Naive B cell (primary cell): ENCODE data around the gene CCL15. TPM values are rescaled to one million over a fixed set of nuclear protein-coding genes. Genes with fewer than 3 reads are reported as not detected.

Source experiments
- ATAC-seq, 2 donors: fragments of 150-1000 bp; cut with Tn5 transposase; 2 replicates each; pipeline ENCODE4 v1.10.0; 2021; ENCODE audit warnings: low read depth in 2 of 2, mild to moderate bottlenecking in 2 of 2, moderate library complexity in 2 of 2
- DNase-seq: peaks from one replicate; pipeline ENCODE4 v3.0.0; 2022
- H3K27ac Mint-ChIP-seq, 6 donors: one replicate each; pipeline ENCODE4 v1.8.0; 2020 to 2022; ENCODE audit warnings: mild to moderate bottlenecking in 6 of 6, mixed read lengths in 6 of 6, moderate library complexity in 5 of 6, inconsistent platforms in 2 of 6
- H3K27me3 Mint-ChIP-seq, 3 donors: one replicate each; pipeline ENCODE4 v1.8.0; 2021 to 2022; ENCODE audit warnings: mixed read lengths in 3 of 3, mild to moderate bottlenecking in 1 of 3
- H3K36me3 Mint-ChIP-seq, 2 donors: one replicate each; pipeline ENCODE4 v1.8.0; 2020 to 2022; ENCODE audit warnings: mixed read lengths in 2 of 2, inconsistent platforms in 1 of 2, mild to moderate bottlenecking in 1 of 2
- H3K4me1 Mint-ChIP-seq, 3 donors: one replicate each; pipeline ENCODE4 v1.8.0; 2020 to 2022; ENCODE audit warnings: mixed read lengths in 3 of 3, inconsistent platforms in 1 of 3, mild to moderate bottlenecking in 1 of 3, moderate library complexity in 1 of 3
- H3K4me3 Mint-ChIP-seq, 8 donors: one replicate each; pipeline ENCODE4 v1.8.0; 2020 to 2022; ENCODE audit warnings: mild to moderate bottlenecking in 8 of 8, mixed read lengths in 8 of 8, moderate library complexity in 8 of 8, inconsistent platforms in 2 of 8
- H3K9me3 Mint-ChIP-seq, 7 donors: one replicate each; pipeline ENCODE4 v1.8.0; 2020 to 2022; ENCODE audit warnings: mixed read lengths in 7 of 7, mild to moderate bottlenecking in 5 of 7, inconsistent platforms in 2 of 7, moderate library complexity in 1 of 7
- polyA plus RNA-seq, 6 donors: library from polyadenylated mRNA; unstranded; fragments of 300-500 nt; fragmentation: Illumina TruSeq; gene quantifications; one replicate each; pipeline ENCODE4 v1.2.3, GENCODE V29; 2021; ENCODE audit warnings: low read depth in 6 of 6

Gene CCL15
- polyA plus RNA-seq, 6 donors from 2014 or later: not detected

DNA sequence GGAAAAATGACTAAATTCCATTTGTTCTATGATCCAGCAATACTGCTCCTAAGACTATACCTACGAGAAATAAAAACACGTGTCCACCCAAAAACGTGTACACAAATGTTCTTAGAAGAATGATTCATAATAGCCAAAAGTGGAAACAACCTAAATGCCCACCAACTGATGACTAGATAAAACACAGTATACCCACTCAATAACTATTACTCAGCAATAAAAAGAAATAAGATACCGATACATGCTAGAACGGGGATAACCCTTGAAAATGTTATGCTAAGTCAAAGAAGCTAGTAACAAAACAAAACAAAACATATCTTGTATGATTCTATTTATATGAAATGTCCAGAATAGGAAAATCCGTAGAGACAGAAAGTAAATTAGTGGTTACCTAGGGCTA, 37.7 kb downstream of the CCL15 start:
- no peak overlapping the region for H3K4me3 Mint-ChIP-seq
- no peaks in the 10 kb centered on the region for H3K4me1 Mint-ChIP-seq
- H3K27ac Mint-ChIP-seq: no peak overlapping the region
- no peak for ATAC-seq
- H3K36me3 Mint-ChIP-seq: no peaks in the 10 kb centered on the region
- H3K27me3 Mint-ChIP-seq: peaks cover 7 to 28% (median 24%) of the 10 kb centered on the region in 3 donors
- DNase-seq: no peak
- H3K9me3 Mint-ChIP-seq: no peaks in the 10 kb centered on the region

DNA sequence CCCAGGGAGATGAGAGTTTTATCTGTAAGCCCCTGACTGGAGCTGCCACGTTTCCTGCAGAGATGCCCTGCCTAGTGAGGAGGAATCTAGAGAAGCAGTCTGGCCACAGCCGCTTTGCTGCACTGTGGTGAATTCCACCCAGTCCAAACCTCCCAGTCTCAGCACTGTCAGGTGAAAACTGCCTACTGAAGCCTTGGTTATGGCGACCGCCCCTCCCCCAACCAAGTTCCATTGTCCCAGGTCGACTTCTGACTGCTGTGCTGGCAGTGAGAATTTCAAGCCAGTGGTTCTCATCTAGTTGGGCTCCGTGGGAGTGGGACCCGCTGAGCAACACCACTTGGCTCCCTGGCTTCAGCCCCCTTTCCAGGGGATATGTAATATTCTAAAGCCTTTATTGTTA, 47.6 kb downstream of the CCL15 start:
- no peak for DNase-seq
- H3K27ac Mint-ChIP-seq: no peak overlapping the region
- peaks cover 26 to 45% (median 35%) of the 10 kb centered on the region in 3 donors for H3K27me3 Mint-ChIP-seq
- no peak for ATAC-seq
- no peaks in the 10 kb centered on the region for H3K4me1 Mint-ChIP-seq
- peaks cover 0 to 7% (median 3%) of the 10 kb centered on the region in 7 donors for H3K9me3 Mint-ChIP-seq
- no peak overlapping the region for H3K4me3 Mint-ChIP-seq
- H3K36me3 Mint-ChIP-seq: no peaks in the 10 kb centered on the region

DNA sequence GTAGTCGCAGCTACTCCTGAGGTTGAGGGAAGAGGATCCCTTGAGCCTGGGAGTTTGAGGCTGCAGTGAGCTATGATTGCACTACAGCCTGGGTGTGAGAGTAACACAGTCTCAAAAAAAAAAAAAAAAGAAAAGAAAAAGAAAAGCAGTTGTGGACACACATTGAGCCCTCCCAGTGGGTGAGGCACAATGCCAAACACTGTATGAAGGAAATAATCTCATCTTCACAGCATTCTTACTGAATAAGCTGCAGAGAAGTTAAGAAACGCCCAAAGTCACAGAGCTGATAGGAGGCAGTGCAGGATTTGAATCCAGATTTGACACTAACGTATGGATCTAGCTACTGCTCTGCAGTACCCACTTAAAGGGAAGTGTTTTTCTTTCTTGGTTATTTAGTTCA, 52.0 kb downstream of the CCL15 start:
- Mint-ChIP-seq H3K27ac (no peak overlapping the region), H3K9me3 (no peaks in the 10 kb centered on the region), H3K4me1 (peaks cover 0 to 5% (median 0%) of the 10 kb centered on the region in 3 donors), H3K36me3 (no peaks in the 10 kb centered on the region), H3K4me3 (no peak overlapping the region), H3K27me3 (peaks cover 8 to 18% (median 15%) of the 10 kb centered on the region in 3 donors)
- no peak for DNase-seq
- ATAC-seq: no peak

DNA sequence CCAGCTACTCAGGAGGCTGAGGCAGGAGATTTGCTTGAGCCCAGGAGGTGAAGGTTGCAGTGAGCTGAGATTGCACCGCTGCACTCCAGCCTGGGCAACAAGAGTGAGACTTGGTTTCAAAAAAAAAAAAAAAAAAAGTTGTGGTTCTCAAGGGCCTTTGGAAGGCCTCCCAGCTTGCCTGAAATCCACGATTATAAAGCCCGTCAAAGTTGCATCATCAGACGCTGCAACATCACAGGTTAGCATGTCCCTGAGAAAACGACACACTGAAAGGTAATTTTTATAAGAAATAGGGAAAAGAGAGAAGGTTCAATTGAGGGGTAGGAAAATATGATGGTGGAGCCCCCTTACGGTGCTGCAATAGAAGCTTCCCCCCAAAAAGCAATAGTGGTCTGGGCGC, 53.3 kb downstream of the CCL15 start:
- ATAC-seq (no peak), DNase-seq (no peak)
- Mint-ChIP-seq H3K27me3 (peaks cover 0 to 18% (median 10%) of the 10 kb centered on the region in 3 donors), H3K27ac (no peak overlapping the region), H3K36me3 (no peaks in the 10 kb centered on the region), H3K9me3 (no peaks in the 10 kb centered on the region), H3K4me1 (peaks cover 0 to 5% (median 0%) of the 10 kb centered on the region in 3 donors), H3K4me3 (no peak overlapping the region)

Other genes with a start within 250 kb of the CCL15 start
- gene GAS2L2, start 248.3 kb downstream of the CCL15 start, polyA plus RNA-seq: not detected
- gene C17orf50, start 240.7 kb downstream of the CCL15 start, polyA plus RNA-seq: not detected
- under 1 TPM in 1 of 6 donors, not detected in 5; 0.21 TPM for gene MMP28, start 205.9 kb downstream of the CCL15 start, polyA plus RNA-seq
- gene TAF15, start 192.1 kb downstream of the CCL15 start, polyA plus RNA-seq: 10 to 100 TPM; 16.6 to 44.4 (median 21.7) TPM
- not detected for gene HEATR9, start 132.7 kb downstream of the CCL15 start, polyA plus RNA-seq
- gene CCL5, start 121.2 kb downstream of the CCL15 start, polyA plus RNA-seq: 10 to 100 TPM in 4 of 6 donors, 1 to 10 TPM in 2; 4.9 to 15.3 (median 12.7) TPM
- gene RDM1, start 70.8 kb downstream of the CCL15 start, polyA plus RNA-seq: not detected
- gene LYZL6, start 57.8 kb downstream of the CCL15 start, polyA plus RNA-seq: not detected
- gene CCL16, start 20.1 kb downstream of the CCL15 start, polyA plus RNA-seq: not detected
- not detected for gene CCL14, start 14.8 kb downstream of the CCL15 start, polyA plus RNA-seq
- not detected for gene CCL23, start 16.4 kb upstream of the CCL15 start, polyA plus RNA-seq
- gene CCL18, start 62.7 kb upstream of the CCL15 start, polyA plus RNA-seq: not detected
- 10 to 100 TPM in 3 of 6 donors, 1 to 10 TPM in 3; 7.0 to 36.8 (median 13.0) TPM for gene CCL3, start 88.6 kb upstream of the CCL15 start, polyA plus RNA-seq
- gene CCL4, start 102.3 kb upstream of the CCL15 start, polyA plus RNA-seq: 10 to 100 TPM in 3 of 6 donors, 1 to 10 TPM in 2, under 1 TPM in 1; 0.79 to 43.5 (median 19.5) TPM
- gene TBC1D3B, start 175.1 kb upstream of the CCL15 start, polyA plus RNA-seq: under 1 TPM in 1 of 6 donors, not detected in 5; 0.73 TPM
- 1 to 10 TPM in 1 of 6 donors, under 1 TPM in 3, not detected in 2; 0.48 to 1.5 (median 0.71) TPM for gene CCL3L1, start 195.2 kb upstream of the CCL15 start, polyA plus RNA-seq
- 1 to 10 TPM in 2 of 6 donors, not detected in 4; 1.6 to 6.6 TPM for gene CCL4L2, start 209.5 kb upstream of the CCL15 start, polyA plus RNA-seq